HepG2 (cell line): ENCODE measurements around the gene C20orf204. TPM values are rescaled to one million over a fixed set of nuclear protein-coding genes. Genes with fewer than 3 reads are reported as not detected.

Experiments
- DPF2 ChIP-seq: sonication (generic); formaldehyde crosslinking; IDR thresholded peaks from 2 replicates; pipeline ENCODE4 v1.4.0; 2020; ENCODE audit warnings: mild to moderate bottlenecking, low read depth, missing genetic modification reagents, borderline replicate concordance
- NR2F2 ChIP-seq: IDR thresholded peaks from 2 replicates; pipeline ENCODE4 v1.6.1; 2012; ENCODE audit warnings: low read depth, inconsistent platforms, borderline replicate concordance
- PAWR ChIP-seq: sonication (generic); formaldehyde crosslinking; IDR thresholded peaks from 2 replicates; pipeline ENCODE4 v1.4.0; 2020; ENCODE audit warnings: missing genetic modification reagents, mild to moderate bottlenecking, borderline replicate concordance
- ZNF510 ChIP-seq: sonication (generic); formaldehyde crosslinking; IDR thresholded peaks from 2 replicates; pipeline ENCODE4 v1.4.0; 2020; ENCODE audit warnings: low read depth, mild to moderate bottlenecking, missing genetic modification reagents
- ZSCAN31 ChIP-seq: sonication (generic); formaldehyde crosslinking; IDR thresholded peaks from 2 replicates; pipeline ENCODE4 v1.5.0; 2020; ENCODE audit warnings: low read depth, mild to moderate bottlenecking, missing genetic modification reagents
- polyA plus RNA-seq, 8 experiments: library from polyadenylated mRNA; depleted of rRNA in 3 of 8; stranded (reverse) in 7 of 8; unstranded in 1 of 8; fragments of >200 nt; fragmentation: Illumina TruSeq in 4 of 8; extraction: Trizol in 4 of 8; gene quantifications; 2 replicates each; pipeline versions ENCODE4 v1.2.1 to v1.2.3, GENCODE V29; 2011 to 2016; ENCODE audit warnings: low read depth in 4 of 8, missing spikeins in 1 of 8, mixed read lengths in 1 of 8; ENCODE audit not compliant: insufficient read depth in 1 of 8
- total RNA-seq, 5 experiments: library from RNA; depleted of rRNA; stranded (reverse); fragments of >200 nt; fragmentation: Illumina TruSeq; extraction: Trizol; gene quantifications; 2 replicates each; pipeline ENCODE4 v1.2.3, GENCODE V29; 2016; ENCODE audit warnings: low read depth in 1 of 5
- TF ChIP-seq, protein P1 (sequence below): sonication (generic); formaldehyde crosslinking; IDR thresholded peaks from 2 replicates; pipeline ENCODE4 v1.4.0; 2020; ENCODE audit warnings: mild to moderate bottlenecking, missing genetic modification reagents
- TF ChIP-seq, protein P2 (sequence below): sonication (generic); formaldehyde crosslinking; IDR thresholded peaks from 2 replicates; pipeline ENCODE4 v1.9.0; 2022; ENCODE audit warnings: missing genetic modification reagents, mild to moderate bottlenecking, borderline replicate concordance
- TF ChIP-seq, protein P3 (sequence below): sonication (generic); formaldehyde crosslinking; IDR thresholded peaks from 2 replicates; pipeline ENCODE4 v1.8.1; 2022; ENCODE audit warnings: mild to moderate bottlenecking, missing genetic modification reagents
- TF ChIP-seq, protein P4 (sequence below): sonication (generic); formaldehyde crosslinking; IDR thresholded peaks from 2 replicates; pipeline ENCODE4 v1.8.1; 2023; ENCODE audit warnings: mild to moderate bottlenecking, missing genetic modification reagents
- TF ChIP-seq, protein P5 (sequence below): IDR thresholded peaks from 2 replicates; pipeline ENCODE4 v1.6.1; 2016; ENCODE audit warnings: missing compliant biosample characterization, missing genetic modification reagents, borderline replicate concordance

C20orf204 gene
- total and polyA plus RNA-seq, 2 of the 13 experiments (the other 11 are each of a cell fraction or from before 2014, with no cell fraction given): 22.1 to 80.0 TPM

DNA sequence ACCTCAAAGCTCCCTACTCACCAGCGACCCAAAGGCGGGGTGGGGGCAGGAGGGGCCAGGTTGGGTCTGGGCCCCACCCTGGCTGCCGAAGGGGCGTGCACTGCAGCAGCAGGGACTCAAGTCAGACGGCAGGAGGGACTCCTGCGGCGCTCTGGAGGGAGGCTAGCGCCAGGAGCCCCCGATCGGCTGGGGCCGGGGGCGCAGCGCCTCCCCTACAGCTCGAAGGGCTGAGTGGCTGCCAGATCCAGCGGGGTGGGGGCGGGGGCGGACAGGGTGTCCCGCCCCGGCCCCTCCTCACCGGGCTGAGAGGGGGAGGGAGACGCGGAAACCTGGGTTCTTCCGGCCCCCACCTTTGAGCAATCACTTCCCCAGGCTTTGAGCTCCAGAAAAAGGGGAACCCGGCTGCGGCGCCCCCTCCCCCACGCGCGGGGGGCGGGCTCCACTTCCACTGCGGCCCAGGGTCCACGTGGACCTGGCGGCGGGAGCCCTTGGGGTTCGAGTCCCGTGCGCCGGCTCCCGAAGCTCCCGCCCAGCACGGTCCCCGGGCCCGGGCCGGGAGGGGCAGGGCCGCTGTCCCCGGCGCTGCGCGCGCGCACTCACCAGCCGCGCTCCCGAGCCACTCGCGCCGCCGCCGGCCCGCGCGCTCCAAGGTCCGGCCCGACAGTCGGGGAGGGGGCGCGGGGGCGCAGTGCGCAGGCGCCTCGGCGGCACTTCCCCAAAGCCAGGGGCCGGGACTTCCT lies 43.5 kb downstream of the C20orf204 start, which contains the start of gene RGS19 (continued):
- TF ChIP-seq, protein P1, sequence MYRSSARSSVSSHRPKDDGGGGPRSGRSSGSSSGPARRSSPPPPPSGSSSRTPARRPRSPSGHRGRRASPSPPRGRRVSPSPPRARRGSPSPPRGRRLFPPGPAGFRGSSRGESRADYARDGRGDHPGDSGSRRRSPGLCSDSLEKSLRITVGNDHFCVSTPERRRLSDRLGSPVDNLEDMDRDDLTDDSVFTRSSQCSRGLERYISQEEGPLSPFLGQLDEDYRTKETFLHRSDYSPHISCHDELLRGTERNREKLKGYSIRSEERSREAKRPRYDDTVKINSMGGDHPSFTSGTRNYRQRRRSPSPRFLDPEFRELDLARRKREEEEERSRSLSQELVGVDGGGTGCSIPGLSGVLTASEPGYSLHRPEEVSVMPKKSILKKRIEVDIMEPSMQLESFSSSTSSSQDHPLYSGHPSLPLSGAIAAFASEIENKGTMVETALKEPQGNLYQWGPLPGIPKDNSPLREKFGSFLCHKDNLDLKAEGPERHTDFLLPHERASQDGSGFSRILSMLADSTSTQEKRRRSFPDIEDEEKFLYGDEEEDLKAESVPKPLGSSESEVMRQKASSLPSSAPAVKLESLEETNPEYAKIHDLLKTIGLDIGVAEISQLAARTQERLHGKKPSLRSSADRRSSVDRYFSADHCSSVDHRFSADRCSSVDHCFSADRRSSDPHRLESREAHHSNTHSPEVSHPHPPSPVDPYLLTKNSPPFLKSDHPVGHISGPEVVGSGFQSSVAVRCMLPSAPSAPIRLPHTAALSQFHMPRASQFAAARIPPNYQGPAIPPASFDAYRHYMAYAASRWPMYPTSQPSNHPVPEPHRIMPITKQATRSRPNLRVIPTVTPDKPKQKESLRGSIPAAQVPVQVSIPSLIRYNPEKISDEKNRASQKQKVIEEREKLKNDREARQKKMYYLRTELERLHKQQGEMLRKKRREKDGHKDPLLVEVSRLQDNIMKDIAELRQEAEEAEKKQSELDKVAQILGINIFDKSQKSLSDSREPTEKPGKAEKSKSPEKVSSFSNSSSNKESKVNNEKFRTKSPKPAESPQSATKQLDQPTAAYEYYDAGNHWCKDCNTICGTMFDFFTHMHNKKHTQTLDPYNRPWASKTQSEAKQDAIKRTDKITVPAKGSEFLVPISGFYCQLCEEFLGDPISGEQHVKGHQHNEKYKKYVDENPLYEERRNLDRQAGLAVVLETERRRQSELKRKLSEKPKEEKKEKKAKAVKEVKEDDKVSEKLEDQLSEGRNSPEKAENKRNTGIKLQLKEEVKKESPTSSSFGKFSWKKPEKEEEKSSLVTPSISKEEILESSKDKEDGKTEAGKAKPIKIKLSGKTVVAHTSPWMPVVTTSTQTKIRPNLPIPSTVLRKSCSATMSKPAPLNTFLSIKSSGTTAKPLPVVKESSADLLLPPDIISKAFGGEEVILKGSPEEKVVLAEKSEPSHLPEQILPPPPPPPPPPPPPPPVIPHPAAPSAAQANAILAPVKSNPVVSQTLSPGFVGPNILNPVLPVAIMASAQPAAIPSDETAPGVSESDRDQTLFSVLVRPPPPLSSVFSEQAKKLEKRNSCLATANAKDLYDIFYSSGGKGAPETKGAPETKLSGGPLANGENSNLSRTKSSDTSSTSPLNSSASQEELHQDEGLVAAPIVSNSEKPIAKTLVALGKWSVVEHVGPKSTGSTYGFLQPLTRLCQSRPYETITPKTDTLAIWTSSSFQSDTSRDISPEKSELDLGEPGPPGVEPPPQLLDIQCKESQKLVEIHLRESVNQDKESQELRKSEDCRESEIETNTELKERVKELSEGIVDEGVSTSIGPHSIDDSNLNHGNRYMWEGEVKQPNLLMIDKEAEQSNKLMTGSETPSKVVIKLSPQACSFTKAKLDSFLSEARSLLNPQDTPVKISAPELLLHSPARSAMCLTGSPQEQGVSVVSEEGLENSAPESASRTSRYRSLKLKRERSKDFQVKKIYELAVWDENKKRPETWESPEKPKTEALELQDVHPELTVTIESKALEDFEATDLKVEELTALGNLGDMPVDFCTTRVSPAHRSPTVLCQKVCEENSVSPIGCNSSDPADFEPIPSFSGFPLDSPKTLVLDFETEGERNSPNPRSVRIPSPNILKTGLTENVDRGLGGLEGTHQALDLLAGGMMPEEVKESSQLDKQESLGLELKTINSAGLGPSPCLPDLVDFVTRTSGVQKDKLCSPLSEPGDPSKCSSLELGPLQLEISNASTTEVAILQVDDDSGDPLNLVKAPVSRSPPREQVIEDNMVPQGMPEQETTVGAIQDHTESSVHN: no peak
- TF ChIP-seq PAWR (CRISPR knock-in tag): no peak
- TF ChIP-seq, protein P2, sequence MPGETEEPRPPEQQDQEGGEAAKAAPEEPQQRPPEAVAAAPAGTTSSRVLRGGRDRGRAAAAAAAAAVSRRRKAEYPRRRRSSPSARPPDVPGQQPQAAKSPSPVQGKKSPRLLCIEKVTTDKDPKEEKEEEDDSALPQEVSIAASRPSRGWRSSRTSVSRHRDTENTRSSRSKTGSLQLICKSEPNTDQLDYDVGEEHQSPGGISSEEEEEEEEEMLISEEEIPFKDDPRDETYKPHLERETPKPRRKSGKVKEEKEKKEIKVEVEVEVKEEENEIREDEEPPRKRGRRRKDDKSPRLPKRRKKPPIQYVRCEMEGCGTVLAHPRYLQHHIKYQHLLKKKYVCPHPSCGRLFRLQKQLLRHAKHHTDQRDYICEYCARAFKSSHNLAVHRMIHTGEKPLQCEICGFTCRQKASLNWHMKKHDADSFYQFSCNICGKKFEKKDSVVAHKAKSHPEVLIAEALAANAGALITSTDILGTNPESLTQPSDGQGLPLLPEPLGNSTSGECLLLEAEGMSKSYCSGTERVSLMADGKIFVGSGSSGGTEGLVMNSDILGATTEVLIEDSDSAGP (CRISPR knock-in tag): peak; percentile 73; the same call in 1 of the 2 replicates
- TF ChIP-seq DPF2: no peak
- TF ChIP-seq ZNF510: no peak
- TF ChIP-seq, protein P3, sequence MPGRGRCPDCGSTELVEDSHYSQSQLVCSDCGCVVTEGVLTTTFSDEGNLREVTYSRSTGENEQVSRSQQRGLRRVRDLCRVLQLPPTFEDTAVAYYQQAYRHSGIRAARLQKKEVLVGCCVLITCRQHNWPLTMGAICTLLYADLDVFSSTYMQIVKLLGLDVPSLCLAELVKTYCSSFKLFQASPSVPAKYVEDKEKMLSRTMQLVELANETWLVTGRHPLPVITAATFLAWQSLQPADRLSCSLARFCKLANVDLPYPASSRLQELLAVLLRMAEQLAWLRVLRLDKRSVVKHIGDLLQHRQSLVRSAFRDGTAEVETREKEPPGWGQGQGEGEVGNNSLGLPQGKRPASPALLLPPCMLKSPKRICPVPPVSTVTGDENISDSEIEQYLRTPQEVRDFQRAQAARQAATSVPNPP (CRISPR knock-in tag): no peak
- TF ChIP-seq, protein P4, sequence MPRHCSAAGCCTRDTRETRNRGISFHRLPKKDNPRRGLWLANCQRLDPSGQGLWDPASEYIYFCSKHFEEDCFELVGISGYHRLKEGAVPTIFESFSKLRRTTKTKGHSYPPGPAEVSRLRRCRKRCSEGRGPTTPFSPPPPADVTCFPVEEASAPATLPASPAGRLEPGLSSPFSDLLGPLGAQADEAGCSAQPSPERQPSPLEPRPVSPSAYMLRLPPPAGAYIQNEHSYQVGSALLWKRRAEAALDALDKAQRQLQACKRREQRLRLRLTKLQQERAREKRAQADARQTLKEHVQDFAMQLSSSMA (CRISPR knock-in tag): no peak
- TF ChIP-seq, protein P5, sequence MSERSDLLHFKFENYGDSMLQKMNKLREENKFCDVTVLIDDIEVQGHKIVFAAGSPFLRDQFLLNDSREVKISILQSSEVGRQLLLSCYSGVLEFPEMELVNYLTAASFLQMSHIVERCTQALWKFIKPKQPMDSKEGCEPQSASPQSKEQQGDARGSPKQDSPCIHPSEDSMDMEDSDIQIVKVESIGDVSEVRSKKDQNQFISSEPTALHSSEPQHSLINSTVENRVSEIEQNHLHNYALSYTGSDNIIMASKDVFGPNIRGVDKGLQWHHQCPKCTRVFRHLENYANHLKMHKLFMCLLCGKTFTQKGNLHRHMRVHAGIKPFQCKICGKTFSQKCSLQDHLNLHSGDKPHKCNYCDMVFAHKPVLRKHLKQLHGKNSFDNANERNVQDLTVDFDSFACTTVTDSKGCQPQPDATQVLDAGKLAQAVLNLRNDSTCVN (CRISPR knock-in tag): no peak
- TF ChIP-seq NR2F2: no peak
- TF ChIP-seq ZSCAN31 (CRISPR knock-in tag): no peak
